GM18505 (cell line): Measurements from ENCODE around the gene RPH3AL.
"Not testable (repeated sequence)": the region's sequence is repeated elsewhere in the genome, so short reads cannot be mapped to it uniquely, and the experiment has no call there.

ENCODE experiments used
- ATAC-seq: cut with Tn5 transposase; IDR thresholded peaks from one replicate; pipeline ENCODE4 v1.9.1; 2021; ENCODE audit not compliant: unreplicated experiment
- POLR2A ChIP-seq: IDR thresholded peaks from 4 replicates; pipeline ENCODE4 v1.6.1; 2011; ENCODE audit warnings: borderline replicate concordance; ENCODE audit not compliant: insufficient read depth, insufficient read length; ENCODE audit errors: extremely low read depth

The RPH3AL gene

GRCh38 chr17:205817-206216, 146.8 kb downstream of the RPH3AL start:
- no peak for ATAC-seq
- no peak for TF ChIP-seq POLR2A

- no peak for TF ChIP-seq POLR2A
- no peak for ATAC-seq
Observed at GRCh38 chr17:205148-205669, 147.4 kb downstream of the RPH3AL start.

GRCh38 chr17:204427-205147, 148.0 kb downstream of the RPH3AL start:
- TF ChIP-seq POLR2A = no peak
- ATAC-seq = no peak

- no peak for TF ChIP-seq POLR2A
- ATAC-seq = no peak
Observed at GRCh38 chr17:202501-202951, 150.1 kb downstream of the RPH3AL start.

- ATAC-seq = not testable (repeated sequence)
Observed at GRCh38 chr17:201736-202135, 150.9 kb downstream of the RPH3AL start.

GRCh38 chr17:201257-201656, 151.3 kb downstream of the RPH3AL start:
- not testable (repeated sequence) for ATAC-seq

GRCh38 chr17:200586-200985, 152.0 kb downstream of the RPH3AL start:
- TF ChIP-seq POLR2A = no peak
- ATAC-seq = no peak

- no peak for TF ChIP-seq POLR2A
- ATAC-seq = no peak
Observed at GRCh38 chr17:199806-200545, 152.6 kb downstream of the RPH3AL start.

- no peak for TF ChIP-seq POLR2A
- ATAC-seq = no peak
Observed at GRCh38 chr17:199191-199604, 153.4 kb downstream of the RPH3AL start.

GRCh38 chr17:198225-198624, 154.4 kb downstream of the RPH3AL start:
- not testable (repeated sequence) for ATAC-seq

- no peak for ATAC-seq
- TF ChIP-seq POLR2A = no peak
Observed at GRCh38 chr17:197352-197751, 155.3 kb downstream of the RPH3AL start.

- no peak for ATAC-seq
- no peak for TF ChIP-seq POLR2A
Observed at GRCh38 chr17:194828-195602, 157.6 kb downstream of the RPH3AL start.
